Measurements from ENCODE around the gene COPZ1.
"Not testable (repeated sequence)": the region's sequence is repeated elsewhere in the genome, so short reads cannot be mapped to it uniquely, and the experiment has no call there.

COPZ1 gene

GRCh38 chr12:54325442-54326109 lies 645 bp downstream of the COPZ1 start:
- peak overlapping the region; percentile 62 for H3K27ac ChIP-seq (ENCODE audit: low read length)
- H3K4me1 ChIP-seq (ENCODE audit: control insufficient read depth, low read depth, low read length), result peaks cover 16% of the 10 kb centered on the region
- H3K4me3 ChIP-seq (ENCODE audit: low read length), result peak overlapping the region; percentile 98
- H3K9ac ChIP-seq (ENCODE audit: low read length), result peak overlapping the region; percentile 96
- not testable (repeated sequence) for H3K9me3 ChIP-seq (ENCODE audit: control insufficient read depth, low read depth, low read length); H3K27me3 ChIP-seq (ENCODE audit: control insufficient read depth, insufficient read depth, low read length); H3K36me3 ChIP-seq (ENCODE audit: control insufficient read depth, low read depth, low read length)

GRCh38 chr12:54328595-54329337 lies 3.8 kb downstream of the COPZ1 start:
- Histone ChIP-seq H3K4me1 (ENCODE audit: control insufficient read depth, low read depth, low read length) (peaks cover 16% of the 10 kb centered on the region), H3K9me3 (ENCODE audit: control insufficient read depth, low read depth, low read length) (no peaks in the 10 kb centered on the region), H3K4me3 (ENCODE audit: low read length) (no peak overlapping the region), H3K27ac (ENCODE audit: low read length) (no peak overlapping the region), H3K9ac (ENCODE audit: low read length) (no peak overlapping the region), H3K36me3 (ENCODE audit: control insufficient read depth, low read depth, low read length) (no peaks in the 10 kb centered on the region), H3K27me3 (ENCODE audit: control insufficient read depth, insufficient read depth, low read length) (no peaks in the 10 kb centered on the region)

- H3K9ac ChIP-seq (ENCODE audit: low read length), result no peak overlapping the region
- no peaks in the 10 kb centered on the region for H3K9me3 ChIP-seq (ENCODE audit: control insufficient read depth, low read depth, low read length)
- H3K4me3 ChIP-seq (ENCODE audit: low read length), result no peak overlapping the region
- peaks cover 16% of the 10 kb centered on the region for H3K4me1 ChIP-seq (ENCODE audit: control insufficient read depth, low read depth, low read length)
- no peaks in the 10 kb centered on the region for H3K36me3 ChIP-seq (ENCODE audit: control insufficient read depth, low read depth, low read length)
- H3K27me3 ChIP-seq (ENCODE audit: control insufficient read depth, insufficient read depth, low read length), result no peaks in the 10 kb centered on the region
- H3K27ac ChIP-seq (ENCODE audit: low read length), result no peak overlapping the region
Measured at GRCh38 chr12:54329759-54330158, 4.8 kb downstream of the COPZ1 start.

- H3K4me1 ChIP-seq (ENCODE audit: control insufficient read depth, low read depth, low read length), result peaks cover 16% of the 10 kb centered on the region
- H3K4me3 ChIP-seq (ENCODE audit: low read length), result no peak overlapping the region
- no peak overlapping the region for H3K9ac ChIP-seq (ENCODE audit: low read length)
- H3K27ac ChIP-seq (ENCODE audit: low read length), result no peak overlapping the region
- no peaks in the 10 kb centered on the region for H3K36me3 ChIP-seq (ENCODE audit: control insufficient read depth, low read depth, low read length)
- no peaks in the 10 kb centered on the region for H3K9me3 ChIP-seq (ENCODE audit: control insufficient read depth, low read depth, low read length)
- H3K27me3 ChIP-seq (ENCODE audit: control insufficient read depth, insufficient read depth, low read length), result no peaks in the 10 kb centered on the region
Measured at GRCh38 chr12:54330442-54330841, 5.5 kb downstream of the COPZ1 start.

GRCh38 chr12:54331461-54331860 lies 6.5 kb downstream of the COPZ1 start:
- H3K27ac ChIP-seq (ENCODE audit: low read length), result no peak overlapping the region
- peaks cover 16% of the 10 kb centered on the region for H3K4me1 ChIP-seq (ENCODE audit: control insufficient read depth, low read depth, low read length)
- H3K27me3 ChIP-seq (ENCODE audit: control insufficient read depth, insufficient read depth, low read length), result no peaks in the 10 kb centered on the region
- H3K4me3 ChIP-seq (ENCODE audit: low read length), result no peak overlapping the region
- H3K9ac ChIP-seq (ENCODE audit: low read length), result no peak overlapping the region
- H3K9me3 ChIP-seq (ENCODE audit: control insufficient read depth, low read depth, low read length), result no peaks in the 10 kb centered on the region
- H3K36me3 ChIP-seq (ENCODE audit: control insufficient read depth, low read depth, low read length), result no peaks in the 10 kb centered on the region

GRCh38 chr12:54333420-54334034 lies 8.6 kb downstream of the COPZ1 start:
- Histone ChIP-seq H3K9me3 (ENCODE audit: control insufficient read depth, low read depth, low read length) (no peaks in the 10 kb centered on the region), H3K27ac (ENCODE audit: low read length) (no peak overlapping the region), H3K36me3 (ENCODE audit: control insufficient read depth, low read depth, low read length) (no peaks in the 10 kb centered on the region), H3K4me1 (ENCODE audit: control insufficient read depth, low read depth, low read length) (peaks cover 14% of the 10 kb centered on the region), H3K27me3 (ENCODE audit: control insufficient read depth, insufficient read depth, low read length) (no peaks in the 10 kb centered on the region), H3K9ac (ENCODE audit: low read length) (no peak overlapping the region), H3K4me3 (ENCODE audit: low read length) (no peak overlapping the region)

- H3K27me3 ChIP-seq (ENCODE audit: control insufficient read depth, insufficient read depth, low read length), result no peaks in the 10 kb centered on the region
- no peaks in the 10 kb centered on the region for H3K4me1 ChIP-seq (ENCODE audit: control insufficient read depth, low read depth, low read length)
- peaks cover 8% of the 10 kb centered on the region for H3K36me3 ChIP-seq (ENCODE audit: control insufficient read depth, low read depth, low read length)
- H3K4me3 ChIP-seq (ENCODE audit: low read length), result no peak overlapping the region
- H3K27ac ChIP-seq (ENCODE audit: low read length), result no peak overlapping the region
- H3K9me3 ChIP-seq (ENCODE audit: control insufficient read depth, low read depth, low read length), result no peaks in the 10 kb centered on the region
- no peak overlapping the region for H3K9ac ChIP-seq (ENCODE audit: low read length)
Measured at GRCh38 chr12:54337280-54337842, 12.4 kb downstream of the COPZ1 start.

GRCh38 chr12:54337854-54338650 lies 13.1 kb downstream of the COPZ1 start:
- H3K9ac ChIP-seq (ENCODE audit: low read length), result no peak overlapping the region
- peaks cover 11% of the 10 kb centered on the region for H3K36me3 ChIP-seq (ENCODE audit: control insufficient read depth, low read depth, low read length)
- H3K27ac ChIP-seq (ENCODE audit: low read length), result no peak overlapping the region
- no peaks in the 10 kb centered on the region for H3K9me3 ChIP-seq (ENCODE audit: control insufficient read depth, low read depth, low read length)
- H3K27me3 ChIP-seq (ENCODE audit: control insufficient read depth, insufficient read depth, low read length), result no peaks in the 10 kb centered on the region
- no peak overlapping the region for H3K4me3 ChIP-seq (ENCODE audit: low read length)
- no peaks in the 10 kb centered on the region for H3K4me1 ChIP-seq (ENCODE audit: control insufficient read depth, low read depth, low read length)

- no peak overlapping the region for H3K27ac ChIP-seq (ENCODE audit: low read length)
- H3K9ac ChIP-seq (ENCODE audit: low read length), result no peak overlapping the region
Measured at GRCh38 chr12:54338698-54339296, 13.9 kb downstream of the COPZ1 start.

GRCh38 chr12:54340846-54341245 lies 15.9 kb downstream of the COPZ1 start:
- no peaks in the 10 kb centered on the region for H3K27me3 ChIP-seq (ENCODE audit: control insufficient read depth, insufficient read depth, low read length)
- H3K9me3 ChIP-seq (ENCODE audit: control insufficient read depth, low read depth, low read length), result no peaks in the 10 kb centered on the region
- no peak overlapping the region for H3K27ac ChIP-seq (ENCODE audit: low read length)
- peaks cover 28% of the 10 kb centered on the region for H3K36me3 ChIP-seq (ENCODE audit: control insufficient read depth, low read depth, low read length)
- H3K4me3 ChIP-seq (ENCODE audit: low read length), result no peak overlapping the region
- H3K4me1 ChIP-seq (ENCODE audit: control insufficient read depth, low read depth, low read length), result no peaks in the 10 kb centered on the region
- no peak overlapping the region for H3K9ac ChIP-seq (ENCODE audit: low read length)

More at GRCh38 chr12:54338698-54339296, 13.9 kb downstream of the COPZ1 start:
- Histone ChIP-seq H3K27me3 (ENCODE audit: control insufficient read depth, insufficient read depth, low read length) (no peaks in the 10 kb centered on the region), H3K9me3 (ENCODE audit: control insufficient read depth, low read depth, low read length) (no peaks in the 10 kb centered on the region), H3K4me3 (ENCODE audit: low read length) (no peak overlapping the region), H3K36me3 (ENCODE audit: control insufficient read depth, low read depth, low read length) (peaks cover 19% of the 10 kb centered on the region), H3K4me1 (ENCODE audit: control insufficient read depth, low read depth, low read length) (no peaks in the 10 kb centered on the region)
